Measurements from ENCODE around the gene GFAP.

DNA sequence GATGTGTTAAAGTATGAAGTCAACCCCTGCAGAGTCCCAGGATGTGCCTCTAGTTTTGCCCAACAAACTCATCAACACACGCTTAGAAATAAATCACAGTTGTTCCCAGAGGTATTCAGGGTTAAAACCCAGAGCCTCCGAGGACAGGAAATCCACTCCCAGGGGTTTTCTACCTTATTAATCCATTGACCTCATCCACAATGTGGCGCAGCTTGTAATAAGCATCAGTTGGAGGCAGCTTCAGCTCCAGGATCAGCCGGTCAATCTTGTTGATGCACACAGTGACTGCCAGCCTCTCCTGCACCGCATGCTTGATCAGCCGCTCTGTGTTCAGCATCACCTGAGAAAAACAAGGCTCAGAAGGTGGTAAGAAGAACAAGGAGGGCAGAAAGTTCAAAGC is 39.5 kb downstream of the GFAP start:
- TF ChIP-seq RELA (CRISPR knock-in tag; IDR thresholded peaks at IDR 0.05; ENCODE audit: borderline replicate concordance), result no peak
- TF ChIP-seq, protein P1, sequence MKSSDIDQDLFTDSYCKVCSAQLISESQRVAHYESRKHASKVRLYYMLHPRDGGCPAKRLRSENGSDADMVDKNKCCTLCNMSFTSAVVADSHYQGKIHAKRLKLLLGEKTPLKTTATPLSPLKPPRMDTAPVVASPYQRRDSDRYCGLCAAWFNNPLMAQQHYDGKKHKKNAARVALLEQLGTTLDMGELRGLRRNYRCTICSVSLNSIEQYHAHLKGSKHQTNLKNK (CRISPR knock-in tag; IDR thresholded peaks at IDR 0.05), result no peak
- no peak for TF ChIP-seq ELF4 (CRISPR knock-in tag; IDR thresholded peaks at IDR 0.05; ENCODE audit: low read depth)
- TF ChIP-seq ESRRA (CRISPR knock-in tag; IDR thresholded peaks at IDR 0.05; ENCODE audit: borderline replicate concordance), result no peak
- TF ChIP-seq, protein P2, sequence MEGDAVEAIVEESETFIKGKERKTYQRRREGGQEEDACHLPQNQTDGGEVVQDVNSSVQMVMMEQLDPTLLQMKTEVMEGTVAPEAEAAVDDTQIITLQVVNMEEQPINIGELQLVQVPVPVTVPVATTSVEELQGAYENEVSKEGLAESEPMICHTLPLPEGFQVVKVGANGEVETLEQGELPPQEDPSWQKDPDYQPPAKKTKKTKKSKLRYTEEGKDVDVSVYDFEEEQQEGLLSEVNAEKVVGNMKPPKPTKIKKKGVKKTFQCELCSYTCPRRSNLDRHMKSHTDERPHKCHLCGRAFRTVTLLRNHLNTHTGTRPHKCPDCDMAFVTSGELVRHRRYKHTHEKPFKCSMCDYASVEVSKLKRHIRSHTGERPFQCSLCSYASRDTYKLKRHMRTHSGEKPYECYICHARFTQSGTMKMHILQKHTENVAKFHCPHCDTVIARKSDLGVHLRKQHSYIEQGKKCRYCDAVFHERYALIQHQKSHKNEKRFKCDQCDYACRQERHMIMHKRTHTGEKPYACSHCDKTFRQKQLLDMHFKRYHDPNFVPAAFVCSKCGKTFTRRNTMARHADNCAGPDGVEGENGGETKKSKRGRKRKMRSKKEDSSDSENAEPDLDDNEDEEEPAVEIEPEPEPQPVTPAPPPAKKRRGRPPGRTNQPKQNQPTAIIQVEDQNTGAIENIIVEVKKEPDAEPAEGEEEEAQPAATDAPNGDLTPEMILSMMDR (IDR thresholded peaks at IDR 0.05), result no peak
- no peak for TF ChIP-seq MYBL2 (CRISPR knock-in tag; IDR thresholded peaks at IDR 0.05)
- no peak for TF ChIP-seq SMAD3 (CRISPR knock-in tag; IDR thresholded peaks at IDR 0.05; ENCODE audit: borderline replicate concordance)
- no peak for TF ChIP-seq TCF7 (CRISPR knock-in tag; IDR thresholded peaks at IDR 0.05; ENCODE audit: low read depth)
- no peak for TF ChIP-seq GABPB1 (CRISPR knock-in tag; IDR thresholded peaks at IDR 0.05)
- TF ChIP-seq, protein P3, sequence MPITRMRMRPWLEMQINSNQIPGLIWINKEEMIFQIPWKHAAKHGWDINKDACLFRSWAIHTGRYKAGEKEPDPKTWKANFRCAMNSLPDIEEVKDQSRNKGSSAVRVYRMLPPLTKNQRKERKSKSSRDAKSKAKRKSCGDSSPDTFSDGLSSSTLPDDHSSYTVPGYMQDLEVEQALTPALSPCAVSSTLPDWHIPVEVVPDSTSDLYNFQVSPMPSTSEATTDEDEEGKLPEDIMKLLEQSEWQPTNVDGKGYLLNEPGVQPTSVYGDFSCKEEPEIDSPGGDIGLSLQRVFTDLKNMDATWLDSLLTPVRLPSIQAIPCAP (CRISPR knock-in tag; IDR thresholded peaks at IDR 0.05), result no peak
- TF ChIP-seq, protein P4, sequence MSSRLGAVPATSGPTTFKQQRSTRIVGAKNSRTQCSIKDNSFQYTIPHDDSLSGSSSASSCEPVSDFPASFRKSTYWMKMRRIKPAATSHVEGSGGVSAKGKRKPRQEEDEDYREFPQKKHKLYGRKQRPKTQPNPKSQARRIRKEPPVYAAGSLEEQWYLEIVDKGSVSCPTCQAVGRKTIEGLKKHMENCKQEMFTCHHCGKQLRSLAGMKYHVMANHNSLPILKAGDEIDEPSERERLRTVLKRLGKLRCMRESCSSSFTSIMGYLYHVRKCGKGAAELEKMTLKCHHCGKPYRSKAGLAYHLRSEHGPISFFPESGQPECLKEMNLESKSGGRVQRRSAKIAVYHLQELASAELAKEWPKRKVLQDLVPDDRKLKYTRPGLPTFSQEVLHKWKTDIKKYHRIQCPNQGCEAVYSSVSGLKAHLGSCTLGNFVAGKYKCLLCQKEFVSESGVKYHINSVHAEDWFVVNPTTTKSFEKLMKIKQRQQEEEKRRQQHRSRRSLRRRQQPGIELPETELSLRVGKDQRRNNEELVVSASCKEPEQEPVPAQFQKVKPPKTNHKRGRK (CRISPR knock-in tag; IDR thresholded peaks at IDR 0.05; ENCODE audit: borderline replicate concordance), result no peak
- TF ChIP-seq FOXK1 (CRISPR knock-in tag; IDR thresholded peaks at IDR 0.05), result no peak
